Keratinocyte (primary cell): ENCODE results near the gene CAPN11. TPM values are rescaled to one million over a fixed set of nuclear protein-coding genes. Genes with fewer than 3 reads are reported as not detected.

Experiments
- DNase-seq: peaks from one replicate; pipeline ENCODE4 v3.0.0-alpha.2; 2011; ENCODE audit warnings: low read depth, missing footprints, low spot score
- FAIRE-seq: peaks from 2 replicates; lab custom pipeline; 2011; peaks lifted over from hg19 to GRCh38; lab: Jason Lieb, UNC
- H2AFZ ChIP-seq: 2 replicates; pipeline ENCODE4 v1.6.0; 2012; ENCODE audit warnings: low read length, control low read depth, inconsistent platforms; ENCODE audit not compliant: control insufficient read depth
- H3K27ac ChIP-seq: 2 replicates; pipeline ENCODE4 v1.5.1; 2011; ENCODE audit warnings: low read length; ENCODE audit not compliant: control insufficient read depth, insufficient read depth
- H3K27me3 ChIP-seq: 3 replicates; pipeline ENCODE4 v1.6.0; 2011; ENCODE audit warnings: low read length; ENCODE audit not compliant: control insufficient read depth, insufficient read depth; ENCODE audit errors: extremely low read depth
- H3K36me3 ChIP-seq, 2 experiments: 2 replicates in 1 of 2; 3 replicates in 1 of 2; pipeline ENCODE4 v1.5.1; 2011; ENCODE audit warnings: low read length in 2 of 2, mild to moderate bottlenecking in 1 of 2; ENCODE audit not compliant: control insufficient read depth in 2 of 2, insufficient read depth in 2 of 2; ENCODE audit errors: extremely low read depth in 1 of 2
- H3K4me1 ChIP-seq: 3 replicates; pipeline ENCODE4 v1.5.1; 2011; ENCODE audit warnings: low read length; ENCODE audit not compliant: control insufficient read depth, insufficient read depth; ENCODE audit errors: extremely low read depth
- H3K4me2 ChIP-seq: 3 replicates; pipeline ENCODE4 v1.6.0; 2011; ENCODE audit warnings: low read depth, low read length; ENCODE audit not compliant: control insufficient read depth, insufficient read depth; ENCODE audit errors: extremely low read depth
- H3K4me3 ChIP-seq, 3 experiments: fragments of 200-600 bp in 1 of 3; sonication (generic) in 1 of 3; 2 replicates in 2 of 3; 3 replicates in 1 of 3; pipeline ENCODE4 v1.5.1; 2011 to 2016; ENCODE audit warnings: low read length in 3 of 3, mild to moderate bottlenecking in 3 of 3, control low read depth in 2 of 3, inconsistent platforms in 1 of 3, low read depth in 1 of 3, mixed read lengths in 1 of 3, mixed run types in 1 of 3, moderate library complexity in 1 of 3; ENCODE audit not compliant: control insufficient read depth in 2 of 3, insufficient read depth in 2 of 3; ENCODE audit errors: extremely low read depth in 1 of 3
- H3K79me2 ChIP-seq: 2 replicates; pipeline ENCODE4 v1.6.0; 2012; ENCODE audit warnings: low read length; ENCODE audit not compliant: control insufficient read depth, insufficient read depth
- H3K9ac ChIP-seq: 3 replicates; pipeline ENCODE4 v1.6.0; 2011; ENCODE audit warnings: low read length; ENCODE audit not compliant: control insufficient read depth, insufficient read depth; ENCODE audit errors: extremely low read depth
- H3K9me1 ChIP-seq: 3 replicates; pipeline ENCODE4 v1.6.0; 2011; ENCODE audit warnings: low read length; ENCODE audit not compliant: control insufficient read depth, insufficient read depth; ENCODE audit errors: extremely low read depth
- H3K9me3 ChIP-seq: 2 replicates; pipeline ENCODE4 v1.5.1; 2012; ENCODE audit warnings: low read depth, low read length; ENCODE audit not compliant: control insufficient read depth
- H4K20me1 ChIP-seq: 3 replicates; pipeline ENCODE4 v1.6.0; 2011; ENCODE audit warnings: low read length; ENCODE audit not compliant: control insufficient read depth, insufficient read depth; ENCODE audit errors: extremely low read depth
- EZH2 ChIP-seq: IDR thresholded peaks from one replicate; pipeline ENCODE4 v1.6.1; 2012; ENCODE audit warnings: inconsistent platforms, mild to moderate bottlenecking, low read length, moderate library complexity
- dilution Hi-C: fragments of 300-500 bp; cut with MboI; formaldehyde crosslinking; loops from one replicate; pipeline ENCODE4 v1.7.0; 2020; ENCODE audit warnings: low sequenced_read_pairs; ENCODE audit not compliant: extremely low pct_ligation_motif_present
- polyA plus RNA-seq, 5 experiments: library from polyadenylated mRNA; depleted of rRNA in 3 of 5; stranded (reverse) in 3 of 5; stranded (forward) in 1 of 5; unstranded in 1 of 5; fragments of >200 nt; gene quantifications; 1 replicate in 1 of 5; 2 replicates in 3 of 5; 3 replicates in 1 of 5; pipeline versions ENCODE4 v1.2.1 to v1.2.3, GENCODE V29; 2011 to 2012; ENCODE audit warnings: missing spikeins in 2 of 5, low read depth in 1 of 5, low replicate concordance in 1 of 5
- TF ChIP-seq, protein P1 (sequence below), 3 experiments: IDR thresholded peaks in 1 of 3; conservative IDR thresholded peaks in 1 of 3; optimal IDR thresholded peaks in 1 of 3; 2 replicates in 2 of 3; 3 replicates in 1 of 3; pipeline versions ENCODE3 to v1.5.1; 2011; ENCODE audit warnings: low read length in 3 of 3, mild to moderate bottlenecking in 3 of 3, moderate library complexity in 2 of 3, control low read depth in 1 of 3, inconsistent platforms in 1 of 3; ENCODE audit not compliant: insufficient read depth in 2 of 3; ENCODE audit errors: extremely low read depth in 1 of 3

CAPN11 gene
- polyA plus RNA-seq, 1 donor (not counting 4 experiments of a cell fraction or from before 2014, with no cell fraction given) = not detected

DNA sequence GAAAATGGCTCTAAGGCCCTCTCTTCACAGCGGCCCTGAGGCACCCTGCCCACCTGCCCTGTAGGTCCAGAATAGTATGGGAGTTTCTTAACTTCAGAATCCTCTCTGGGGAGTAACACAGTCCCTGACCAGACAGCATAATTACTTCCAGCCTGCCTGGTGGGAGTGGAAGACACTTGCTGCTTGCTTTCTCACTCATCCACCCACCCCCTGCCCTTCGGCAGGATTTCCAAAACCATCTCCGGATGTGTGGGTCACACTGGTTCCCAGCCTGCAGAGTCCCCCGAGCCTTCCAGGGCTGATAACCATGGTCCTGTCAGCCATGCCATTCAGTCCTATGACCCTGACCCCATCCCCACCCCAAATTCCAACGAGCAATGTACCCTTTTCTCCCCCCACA, 70.2 kb downstream of the CAPN11 start:
- no peaks in the 10 kb centered on the region for H4K20me1 ChIP-seq

DNA sequence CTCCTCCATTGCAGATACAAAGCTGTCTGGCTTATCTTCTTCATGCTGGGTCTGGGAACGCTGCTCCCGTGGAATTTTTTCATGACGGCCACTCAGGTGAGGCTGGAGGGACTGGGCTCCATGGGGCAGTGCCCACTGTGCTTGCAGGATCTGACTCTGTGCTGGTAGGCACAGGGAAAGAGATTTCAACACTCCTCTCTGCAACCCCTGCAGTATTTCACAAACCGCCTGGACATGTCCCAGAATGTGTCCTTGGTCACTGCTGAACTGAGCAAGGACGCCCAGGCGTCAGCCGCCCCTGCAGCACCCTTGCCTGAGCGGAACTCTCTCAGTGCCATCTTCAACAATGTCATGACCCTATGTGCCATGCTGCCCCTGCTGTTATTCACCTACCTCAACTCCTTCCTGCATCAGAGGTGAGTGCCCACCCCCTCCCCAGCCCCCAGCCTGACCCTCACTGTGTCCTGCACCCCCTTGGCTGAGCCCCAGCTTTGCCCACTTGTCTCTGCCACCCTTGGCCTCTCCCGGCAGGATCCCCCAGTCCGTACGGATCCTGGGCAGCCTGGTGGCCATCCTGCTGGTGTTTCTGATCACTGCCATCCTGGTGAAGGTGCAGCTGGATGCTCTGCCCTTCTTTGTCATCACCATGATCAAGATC, 70.9 kb downstream of the CAPN11 start:
- TF ChIP-seq, protein P1, sequence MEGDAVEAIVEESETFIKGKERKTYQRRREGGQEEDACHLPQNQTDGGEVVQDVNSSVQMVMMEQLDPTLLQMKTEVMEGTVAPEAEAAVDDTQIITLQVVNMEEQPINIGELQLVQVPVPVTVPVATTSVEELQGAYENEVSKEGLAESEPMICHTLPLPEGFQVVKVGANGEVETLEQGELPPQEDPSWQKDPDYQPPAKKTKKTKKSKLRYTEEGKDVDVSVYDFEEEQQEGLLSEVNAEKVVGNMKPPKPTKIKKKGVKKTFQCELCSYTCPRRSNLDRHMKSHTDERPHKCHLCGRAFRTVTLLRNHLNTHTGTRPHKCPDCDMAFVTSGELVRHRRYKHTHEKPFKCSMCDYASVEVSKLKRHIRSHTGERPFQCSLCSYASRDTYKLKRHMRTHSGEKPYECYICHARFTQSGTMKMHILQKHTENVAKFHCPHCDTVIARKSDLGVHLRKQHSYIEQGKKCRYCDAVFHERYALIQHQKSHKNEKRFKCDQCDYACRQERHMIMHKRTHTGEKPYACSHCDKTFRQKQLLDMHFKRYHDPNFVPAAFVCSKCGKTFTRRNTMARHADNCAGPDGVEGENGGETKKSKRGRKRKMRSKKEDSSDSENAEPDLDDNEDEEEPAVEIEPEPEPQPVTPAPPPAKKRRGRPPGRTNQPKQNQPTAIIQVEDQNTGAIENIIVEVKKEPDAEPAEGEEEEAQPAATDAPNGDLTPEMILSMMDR (optimal IDR thresholded peaks at IDR 0.05 in 1 of 3, IDR thresholded peaks at IDR 0.05 in 1 of 3, conservative IDR thresholded peaks at IDR 0.05 in 1 of 3; ENCODE audit: extremely low read depth in 1 of 3, insufficient read depth in 2 of 3, low read length in 3 of 3) = no peak
- TF ChIP-seq EZH2 = no peak
- H3K79me2 ChIP-seq = peaks cover 16% of the 10 kb centered on the region
- H3K9me1 ChIP-seq = no peaks in the 10 kb centered on the region
- no peak overlapping the region for H3K9ac ChIP-seq
- no peaks in the 10 kb centered on the region for H4K20me1 ChIP-seq
- no peak overlapping the region for H3K4me2 ChIP-seq
- no peak overlapping the region for H3K27ac ChIP-seq
- no peak overlapping the region for H2AFZ ChIP-seq
- peaks cover 35% of the 10 kb centered on the region for H3K4me1 ChIP-seq
- dilution Hi-C loops = no loop called here
- H3K36me3 ChIP-seq = peaks cover 14 to 29% of the 10 kb centered on the region in 2 experiments
- H3K27me3 ChIP-seq = no peaks in the 10 kb centered on the region
- FAIRE-seq (no peak), DNase-seq (no peak)
- H3K9me3 ChIP-seq = no peaks in the 10 kb centered on the region
- no peak overlapping the region for H3K4me3 ChIP-seq

More for the DNA sequence above, 70.2 kb downstream of the CAPN11 start:
- Histone ChIP-seq H3K79me2 (peaks cover 22% of the 10 kb centered on the region), H3K4me1 (peaks cover 34% of the 10 kb centered on the region), H3K4me3 (no peak overlapping the region), H3K9ac (no peak overlapping the region), H3K36me3 (peaks cover 14 to 29% of the 10 kb centered on the region in 2 experiments), H3K9me3 (no peaks in the 10 kb centered on the region), H3K9me1 (no peaks in the 10 kb centered on the region), H3K27ac (no peak overlapping the region), H3K4me2 (no peak overlapping the region), H2AFZ (no peak overlapping the region), H3K27me3 (no peaks in the 10 kb centered on the region)
- dilution Hi-C loops = no loop called here
- no peak for FAIRE-seq
- no peak for DNase-seq
- TF ChIP-seq EZH2 = no peak
- TF ChIP-seq, protein P1 (optimal IDR thresholded peaks at IDR 0.05 in 1 of 3, IDR thresholded peaks at IDR 0.05 in 1 of 3, conservative IDR thresholded peaks at IDR 0.05 in 1 of 3; ENCODE audit: extremely low read depth in 1 of 3, insufficient read depth in 2 of 3, low read length in 3 of 3) = no peak
